ENCODE measurements around the gene HLA-DPA1.

The HLA-DPA1 gene

DNA sequence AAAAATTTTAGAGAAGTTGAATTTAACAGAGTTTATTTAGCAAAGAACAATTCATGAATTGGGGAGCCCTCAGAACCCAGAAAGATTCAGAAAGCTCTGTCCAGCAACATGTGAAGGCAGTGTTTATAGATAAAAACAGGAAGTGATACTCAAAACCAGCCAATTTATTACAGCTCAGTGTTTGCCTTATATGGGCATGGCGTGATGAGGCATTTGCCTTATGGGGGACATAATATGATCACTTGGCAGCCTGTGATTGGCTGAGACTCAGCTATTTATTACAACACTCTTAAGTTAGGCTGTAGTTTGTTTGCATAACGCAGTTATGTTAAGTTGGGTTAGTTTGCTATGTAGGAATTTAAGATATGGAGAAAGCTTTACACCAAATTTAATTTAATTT is 11.5 kb downstream of the HLA-DPA1 start:
- peak in 1 of 2 donors; percentile 71 for DNase-seq

- DNase-seq: no peak
Observed at GRCh38 chr6:33057222-33058150, 16.0 kb downstream of the HLA-DPA1 start.

DNA sequence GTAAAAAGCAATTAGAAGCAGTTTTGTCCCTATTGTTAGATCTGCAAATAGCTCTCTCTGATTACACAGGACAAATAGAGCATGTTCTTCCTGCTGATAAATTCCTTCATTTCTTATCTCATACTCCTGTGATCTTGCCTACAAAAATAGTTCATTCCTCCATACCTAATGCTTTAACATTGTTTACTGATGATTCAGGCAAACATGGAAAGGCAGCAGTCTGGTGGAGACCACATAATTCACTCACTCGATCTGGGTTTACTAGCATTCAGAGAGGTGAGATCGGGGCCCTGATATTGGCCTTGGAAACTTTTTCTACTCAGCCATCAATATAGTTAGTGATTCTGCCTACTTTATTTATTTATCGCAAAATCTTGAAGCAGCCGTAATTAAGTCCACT is 20.2 kb downstream of the HLA-DPA1 start:
- no peak for DNase-seq

- no peak for DNase-seq
Observed at GRCh38 chr6:33052627-33053026, 20.8 kb downstream of the HLA-DPA1 start.

DNA sequence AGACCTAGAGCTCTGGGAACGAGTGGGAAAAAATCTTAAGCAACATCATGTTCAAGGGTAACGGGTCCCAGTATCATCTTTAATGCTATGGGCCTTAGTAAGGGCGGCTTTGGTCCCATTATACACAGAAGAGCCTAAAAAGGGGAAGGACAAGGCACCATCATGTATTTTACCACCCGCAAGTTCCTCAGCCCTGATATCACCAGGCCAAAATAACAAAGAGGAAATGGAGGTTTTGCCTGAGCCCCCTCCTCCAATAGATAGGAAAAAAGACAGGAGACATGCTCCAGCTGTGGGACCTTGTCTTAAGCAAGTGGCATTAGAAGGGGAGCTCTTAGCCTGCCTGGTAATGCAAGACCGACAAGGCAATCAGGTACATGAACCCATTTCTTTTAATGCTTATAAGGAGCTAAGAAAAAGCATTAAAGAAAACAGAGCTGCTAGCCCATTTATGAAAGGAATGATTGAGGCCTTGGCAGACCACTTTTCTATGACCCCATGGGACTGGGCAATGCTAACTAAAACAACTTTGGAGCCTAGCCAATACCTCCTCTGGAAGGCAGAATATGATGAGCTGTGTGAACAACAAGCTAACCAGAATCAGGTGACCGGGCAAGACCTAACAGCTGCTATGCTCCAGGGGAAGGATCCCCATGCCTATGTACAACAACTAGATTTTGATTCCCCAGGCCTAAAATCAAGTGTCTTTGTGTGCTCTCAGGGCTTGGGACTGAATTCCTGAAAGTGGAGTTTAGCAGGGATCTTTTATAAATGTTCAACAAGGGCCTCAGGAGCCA is 23.2 kb downstream of the HLA-DPA1 start:
- no peak for DNase-seq

DNA sequence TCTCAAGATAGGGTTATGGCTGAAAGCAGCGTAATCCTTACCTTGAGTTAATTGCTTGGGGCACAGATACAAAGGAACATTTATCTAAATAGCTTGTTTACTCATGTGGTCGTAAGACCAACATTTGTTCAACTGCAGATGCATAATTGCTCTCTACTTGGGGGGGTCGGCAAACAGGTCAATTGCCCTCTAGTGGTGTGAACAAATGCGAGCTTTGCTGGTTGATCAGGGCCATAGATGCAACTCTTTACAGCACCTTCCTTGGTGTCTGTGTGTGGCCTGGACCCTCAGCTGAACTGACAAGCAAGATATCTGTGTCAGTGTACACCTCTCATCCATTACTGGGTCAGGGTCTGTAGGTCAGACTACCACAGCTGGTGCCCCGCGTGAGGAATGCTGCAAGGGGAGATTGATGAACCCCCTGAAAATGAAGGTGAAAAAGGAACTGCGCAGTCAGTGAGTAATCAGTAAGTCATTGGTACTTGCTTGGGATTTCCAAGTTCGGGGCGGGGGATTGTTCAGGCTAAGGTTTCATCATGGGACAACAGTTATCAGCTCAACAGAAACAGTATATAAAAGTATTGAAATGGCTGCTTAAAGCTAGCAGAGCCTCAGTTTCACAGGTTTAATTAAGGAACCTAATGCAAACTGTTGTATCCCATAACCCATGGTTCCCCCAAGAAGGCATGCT is 24.0 kb downstream of the HLA-DPA1 start:
- DNase-seq: no peak

DNA sequence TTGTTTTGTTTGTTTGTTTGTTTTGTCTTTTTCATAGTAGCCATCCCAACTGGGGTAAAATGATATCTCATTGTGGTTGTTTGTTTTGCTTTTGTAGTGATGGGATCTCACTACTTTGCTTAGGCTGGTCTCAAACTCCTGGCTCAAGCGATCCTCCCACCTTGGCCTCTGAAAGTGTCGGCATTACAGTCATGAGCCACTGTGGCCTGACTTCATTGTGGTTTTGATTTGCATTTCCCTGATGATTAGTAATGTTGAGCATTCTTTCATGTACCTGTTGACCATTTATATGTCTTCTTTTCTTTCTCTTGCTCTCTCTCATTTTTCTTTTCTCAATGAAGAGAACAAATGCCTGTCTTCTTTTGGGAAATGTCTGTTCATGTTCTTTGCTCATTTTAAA is 33.3 kb downstream of the HLA-DPA1 start:
- DNase-seq: no peak

DNA sequence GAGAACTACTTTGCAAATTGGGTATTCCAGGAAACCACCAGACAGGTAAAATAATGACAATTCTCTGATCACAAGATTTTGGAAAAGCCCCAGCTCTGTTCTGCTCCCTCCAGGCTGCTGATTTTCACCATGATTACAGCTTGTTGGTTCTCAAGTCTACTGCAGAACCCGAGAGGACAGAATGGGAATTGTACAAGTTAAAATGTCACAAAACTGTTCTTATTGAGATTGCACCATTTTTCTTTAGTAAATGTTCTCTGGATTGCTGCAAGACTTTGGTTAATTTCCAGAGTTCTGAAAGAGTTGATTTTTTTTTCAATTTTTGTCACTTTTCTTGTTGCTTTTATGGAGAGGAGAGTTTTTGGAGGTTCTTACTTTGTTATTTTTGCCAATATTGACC is 36.9 kb downstream of the HLA-DPA1 start:
- no peak for DNase-seq

- DNase-seq: no peak
Observed at GRCh38 chr6:33034554-33034953, 38.9 kb downstream of the HLA-DPA1 start.

GRCh38 chr6:33030245-33030644 is 43.2 kb downstream of the HLA-DPA1 start:
- no peak for DNase-seq

- peak; percentile 57 to 86 for DNase-seq
Observed at GRCh38 chr6:33029328-33030184, 43.9 kb downstream of the HLA-DPA1 start.

DNA sequence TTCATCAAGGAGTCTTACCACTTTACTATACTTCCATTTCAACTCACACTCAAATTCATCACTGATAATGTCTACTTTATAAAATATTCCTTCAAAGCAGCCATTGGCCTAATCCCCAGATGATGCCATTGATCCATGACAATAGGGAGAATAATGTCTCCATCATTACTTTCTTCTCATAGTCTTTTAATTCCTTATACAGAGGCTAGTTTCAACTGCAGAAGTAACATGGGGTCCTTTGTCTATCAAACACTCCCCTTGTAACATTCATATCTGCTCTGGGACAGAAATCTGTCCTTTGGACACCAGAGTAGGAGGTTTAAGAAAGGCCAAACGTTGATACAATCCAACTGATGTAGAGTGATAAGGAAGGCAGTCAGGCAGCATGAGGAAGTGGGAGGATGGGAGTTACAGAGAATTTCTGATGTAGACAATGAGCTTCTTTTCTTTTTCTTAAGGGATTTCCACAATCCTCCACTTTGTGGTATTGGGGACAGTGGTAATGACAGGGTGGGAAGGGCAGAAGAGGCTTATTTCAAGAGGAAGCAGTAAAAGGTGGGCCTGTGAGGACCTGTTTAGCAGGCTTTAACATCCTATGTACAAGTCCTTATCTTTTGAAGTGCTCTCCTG is 45.1 kb downstream of the HLA-DPA1 start:
- DNase-seq: no peak

- no peak for DNase-seq
Observed at GRCh38 chr6:33024521-33024920, 48.9 kb downstream of the HLA-DPA1 start.

GRCh38 chr6:33023536-33023935 is 49.9 kb downstream of the HLA-DPA1 start:
- DNase-seq: no peak

GRCh38 chr6:33021917-33022316 is 51.5 kb downstream of the HLA-DPA1 start:
- no peak for DNase-seq

DNA sequence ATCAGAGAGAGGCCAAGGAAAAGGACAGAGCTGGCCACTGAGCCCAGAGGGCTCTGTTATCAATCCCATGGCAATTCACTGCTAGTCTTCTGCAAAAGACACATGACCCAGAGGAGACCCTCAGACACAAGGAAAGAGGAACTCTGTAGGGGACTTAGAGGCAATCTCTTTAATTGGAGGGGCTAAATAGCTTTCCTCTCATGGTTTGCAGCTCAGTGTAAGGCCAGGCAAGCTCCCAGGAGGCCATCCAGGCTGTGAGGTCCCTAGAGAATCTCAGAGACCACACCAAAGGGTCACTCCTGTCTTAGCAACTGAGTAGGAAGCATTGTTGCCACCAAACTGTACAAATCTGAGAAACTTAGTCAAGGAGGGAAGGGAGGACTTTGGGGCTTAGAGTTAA is 54.1 kb downstream of the HLA-DPA1 start:
- DNase-seq: no peak

DNA sequence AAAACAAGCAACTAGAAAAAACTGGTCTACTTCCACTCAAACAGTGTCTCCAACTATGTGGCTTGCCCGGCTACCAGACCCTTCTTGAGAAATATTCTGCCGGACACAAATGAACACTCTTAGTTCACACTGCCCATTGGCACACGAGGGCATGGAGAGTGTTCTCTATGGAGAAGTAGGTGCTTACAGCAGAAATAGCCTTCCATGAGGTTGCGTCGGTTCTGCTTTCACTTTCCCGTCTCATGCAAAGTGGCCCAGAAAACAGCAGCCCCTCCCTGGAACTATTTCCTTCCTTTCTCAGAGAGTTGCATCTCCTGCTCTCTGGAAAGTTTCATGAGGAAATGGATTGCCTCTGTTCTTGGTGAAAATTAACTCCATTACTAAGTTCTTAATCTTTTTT is 54.5 kb downstream of the HLA-DPA1 start:
- peak; percentile 48 to 88 for DNase-seq

DNA sequence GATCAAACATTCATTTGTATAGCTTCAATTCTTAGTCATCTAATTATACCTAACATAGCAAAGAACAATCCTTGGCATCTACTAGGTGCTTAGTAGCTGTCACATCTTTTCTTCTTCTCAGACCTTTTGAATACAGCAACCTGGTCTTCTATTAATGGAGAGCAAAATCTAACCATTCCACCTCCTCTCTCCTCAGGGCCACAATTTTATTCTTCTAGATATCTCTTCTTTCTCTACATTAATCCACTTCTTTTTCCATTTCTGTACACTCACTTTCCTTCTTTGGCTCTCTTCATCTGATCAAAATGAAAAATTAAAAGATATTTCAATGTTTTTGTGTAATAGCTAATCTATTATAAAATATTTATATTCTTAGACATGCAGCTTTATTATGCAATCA is 55.0 kb downstream of the HLA-DPA1 start:
- DNase-seq: no peak

GRCh38 chr6:33017694-33018353 is 55.6 kb downstream of the HLA-DPA1 start:
- DNase-seq: no peak

DNA sequence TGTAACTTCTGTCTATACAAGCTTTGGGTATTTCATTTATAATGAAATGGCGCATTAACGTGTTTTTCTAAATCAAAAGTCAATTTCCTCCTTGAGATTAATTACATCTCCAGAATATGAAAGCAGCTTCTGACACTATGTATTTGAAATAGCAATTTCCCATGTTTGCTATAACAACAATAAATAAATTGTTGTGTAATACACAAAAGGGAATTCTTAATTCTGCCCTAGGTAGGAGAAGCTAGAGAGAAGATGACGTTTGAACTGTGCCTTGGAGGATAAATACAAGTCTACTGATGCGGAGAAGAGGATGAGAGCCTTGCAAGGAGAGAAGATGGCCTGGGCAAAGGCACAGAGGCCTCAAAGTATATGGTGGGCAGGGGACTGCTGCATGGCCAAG is 56.4 kb downstream of the HLA-DPA1 start:
- no peak for DNase-seq

DNA sequence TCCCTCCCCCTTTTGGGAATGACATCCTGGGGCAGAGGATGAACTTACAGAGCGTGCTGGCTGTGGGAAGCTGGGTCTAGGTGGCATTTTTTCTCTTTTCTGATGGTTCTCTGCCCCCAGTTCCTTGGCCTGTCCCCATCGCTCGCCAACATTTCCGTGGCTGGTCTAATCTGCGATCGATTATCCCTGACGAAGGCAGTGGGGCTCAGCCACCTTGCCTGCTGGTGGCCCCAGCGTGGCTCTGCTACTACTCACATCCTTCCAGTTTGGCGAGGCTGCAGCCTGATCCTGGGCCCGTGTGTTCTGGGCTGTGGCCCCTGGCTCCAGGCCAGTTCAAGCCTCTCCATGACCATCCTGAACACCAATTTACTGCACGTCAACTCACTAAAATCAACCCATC is 57.7 kb downstream of the HLA-DPA1 start:
- DNase-seq: no peak
